Left ventricle myocardium inferior (tissue), 1 donor: ENCODE results near the gene ZBTB44. TPM values are rescaled to one million over a fixed set of nuclear protein-coding genes. Genes with fewer than 3 reads are reported as not detected.
A peak's percentile ranks its signal among the peaks of the same experiment; 100 is the strongest.

ENCODE experiments used
- DNase-seq: peaks from one replicate; pipeline ENCODE4 v3.0.0-alpha.2; 2020
- H3K27ac ChIP-seq: fragments of 200-600 bp; replicated peaks from 2 replicates; pipeline ENCODE4 v1.8.0; 2021
- H3K27me3 ChIP-seq: fragments of 200-600 bp; 2 replicates; pipeline ENCODE4 v1.8.0; 2021; ENCODE audit warnings: low read depth
- H3K36me3 ChIP-seq: fragments of 200-600 bp; 2 replicates; pipeline ENCODE4 v1.8.0; 2021
- H3K4me1 ChIP-seq: fragments of 200-600 bp; 2 replicates; pipeline ENCODE4 v1.8.0; 2021
- H3K4me3 ChIP-seq: fragments of 200-600 bp; 2 replicates; pipeline ENCODE4 v1.8.0; 2021; ENCODE audit warnings: mild to moderate bottlenecking, moderate library complexity
- H3K9me3 ChIP-seq: fragments of 200-600 bp; replicated peaks from 2 replicates; pipeline ENCODE4 v1.8.0; 2021
- intact Hi-C: fragments of 100-400 bp; cut with micrococcal nuclease; formaldehyde crosslinking; loops from one replicate; pipeline ENCODE4 v1.11.0; 2022
- total RNA-seq: library from RNA; stranded (reverse); fragmentation: NEBNext Ultra II Directional; extraction: Animal tissue kit (Norgen Biotek cat#: 25700); gene quantifications from one replicate; pipeline ENCODE4 v1.2.1, GENCODE V29; 2021
- TF ChIP-seq, protein P1 (sequence below): fragments of 200-600 bp; IDR thresholded peaks from 2 replicates; pipeline ENCODE4 v1.8.0; 2021; ENCODE audit warnings: antibody characterized with exemption, mild to moderate bottlenecking, borderline replicate concordance
- donor health status: DM: no; HTN: yes; CAD: no; lungs with severe emphysema.

ZBTB44 gene
- total RNA-seq, 1 donor from 2014 or later: 40.5 TPM

DNA sequence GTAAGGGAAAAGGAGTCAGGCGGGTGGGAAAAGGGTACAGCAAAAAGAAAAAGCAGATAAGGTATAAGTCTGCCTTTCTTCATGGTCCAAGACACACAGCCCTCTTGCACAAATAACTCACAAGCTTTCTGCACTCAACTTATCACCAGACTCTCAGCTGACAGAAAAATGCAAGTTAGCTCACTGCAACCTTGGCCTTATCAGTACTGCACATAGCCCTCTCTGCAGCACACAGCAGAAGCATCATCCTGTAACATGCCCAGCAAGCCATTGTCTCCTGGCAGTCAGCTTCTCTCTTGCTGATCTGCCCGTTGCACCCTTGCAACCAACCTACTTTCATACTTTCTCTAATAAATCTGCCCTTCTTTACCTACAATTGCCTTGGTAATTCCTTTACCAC, 5.8 kb downstream of the ZBTB44 start:
- H3K9me3 ChIP-seq: peaks cover 22% of the 10 kb centered on the region
- peaks cover 53% of the 10 kb centered on the region for H3K4me1 ChIP-seq
- DNase-seq: no peak
- intact Hi-C loops: no loop called here
- no peak overlapping the region for H3K4me3 ChIP-seq
- H3K27me3 ChIP-seq: no peaks in the 10 kb centered on the region
- TF ChIP-seq, protein P1, sequence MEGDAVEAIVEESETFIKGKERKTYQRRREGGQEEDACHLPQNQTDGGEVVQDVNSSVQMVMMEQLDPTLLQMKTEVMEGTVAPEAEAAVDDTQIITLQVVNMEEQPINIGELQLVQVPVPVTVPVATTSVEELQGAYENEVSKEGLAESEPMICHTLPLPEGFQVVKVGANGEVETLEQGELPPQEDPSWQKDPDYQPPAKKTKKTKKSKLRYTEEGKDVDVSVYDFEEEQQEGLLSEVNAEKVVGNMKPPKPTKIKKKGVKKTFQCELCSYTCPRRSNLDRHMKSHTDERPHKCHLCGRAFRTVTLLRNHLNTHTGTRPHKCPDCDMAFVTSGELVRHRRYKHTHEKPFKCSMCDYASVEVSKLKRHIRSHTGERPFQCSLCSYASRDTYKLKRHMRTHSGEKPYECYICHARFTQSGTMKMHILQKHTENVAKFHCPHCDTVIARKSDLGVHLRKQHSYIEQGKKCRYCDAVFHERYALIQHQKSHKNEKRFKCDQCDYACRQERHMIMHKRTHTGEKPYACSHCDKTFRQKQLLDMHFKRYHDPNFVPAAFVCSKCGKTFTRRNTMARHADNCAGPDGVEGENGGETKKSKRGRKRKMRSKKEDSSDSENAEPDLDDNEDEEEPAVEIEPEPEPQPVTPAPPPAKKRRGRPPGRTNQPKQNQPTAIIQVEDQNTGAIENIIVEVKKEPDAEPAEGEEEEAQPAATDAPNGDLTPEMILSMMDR: no peak
- peak overlapping the region; percentile 35 for H3K27ac ChIP-seq
- peaks cover 5% of the 10 kb centered on the region for H3K36me3 ChIP-seq

DNA sequence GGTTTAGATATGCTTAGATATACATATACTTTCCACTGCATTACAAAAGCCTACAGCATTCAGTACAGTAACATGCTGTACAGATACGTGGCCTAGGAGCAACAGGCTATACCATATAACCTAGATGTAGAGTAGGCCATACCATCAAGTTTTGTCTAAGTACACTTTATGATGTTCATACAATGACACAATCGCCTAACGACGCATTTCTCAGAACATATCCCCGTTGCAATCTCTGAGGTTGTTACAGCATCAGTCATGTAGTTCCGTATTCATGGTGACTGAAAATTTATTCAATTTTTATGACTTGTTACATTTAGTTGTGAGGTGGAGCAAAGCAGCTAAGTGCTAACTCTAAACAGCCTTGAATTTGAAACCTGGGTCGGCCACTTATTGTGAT, 6.7 kb downstream of the ZBTB44 start:
- intact Hi-C loops: no loop called here
- no peak for DNase-seq
- peaks cover 22% of the 10 kb centered on the region for H3K9me3 ChIP-seq
- H3K27me3 ChIP-seq: no peaks in the 10 kb centered on the region
- H3K4me1 ChIP-seq: peaks cover 46% of the 10 kb centered on the region
- no peak overlapping the region for H3K27ac ChIP-seq
- TF ChIP-seq, protein P1: no peak
- peaks cover 5% of the 10 kb centered on the region for H3K36me3 ChIP-seq
- no peak overlapping the region for H3K4me3 ChIP-seq

DNA sequence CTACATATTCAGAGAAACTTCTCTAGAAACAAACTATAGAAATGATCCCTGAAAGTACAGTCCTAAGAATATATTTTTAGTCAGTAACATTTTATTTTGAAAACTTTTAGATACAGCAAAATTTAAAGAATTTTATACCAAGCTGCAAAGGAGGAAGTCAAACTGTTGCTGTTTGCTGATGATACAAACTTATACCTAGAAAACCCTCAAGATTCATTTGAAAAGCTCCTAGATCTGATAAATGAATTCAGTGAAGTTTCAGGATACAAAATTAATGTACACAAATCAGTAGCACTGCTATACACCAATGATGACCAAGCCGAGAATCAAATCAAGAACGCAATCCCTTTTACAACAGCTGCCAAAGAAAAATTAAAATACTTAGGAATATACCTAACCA, 10.1 kb downstream of the ZBTB44 start:
- Histone ChIP-seq H3K27me3 (no peaks in the 10 kb centered on the region), H3K36me3 (peaks cover 10% of the 10 kb centered on the region), H3K4me1 (peaks cover 35% of the 10 kb centered on the region), H3K4me3 (no peak overlapping the region), H3K27ac (no peak overlapping the region), H3K9me3 (peaks cover 22% of the 10 kb centered on the region)
- DNase-seq: no peak
- TF ChIP-seq, protein P1: no peak
- intact Hi-C loops: no loop called here

DNA sequence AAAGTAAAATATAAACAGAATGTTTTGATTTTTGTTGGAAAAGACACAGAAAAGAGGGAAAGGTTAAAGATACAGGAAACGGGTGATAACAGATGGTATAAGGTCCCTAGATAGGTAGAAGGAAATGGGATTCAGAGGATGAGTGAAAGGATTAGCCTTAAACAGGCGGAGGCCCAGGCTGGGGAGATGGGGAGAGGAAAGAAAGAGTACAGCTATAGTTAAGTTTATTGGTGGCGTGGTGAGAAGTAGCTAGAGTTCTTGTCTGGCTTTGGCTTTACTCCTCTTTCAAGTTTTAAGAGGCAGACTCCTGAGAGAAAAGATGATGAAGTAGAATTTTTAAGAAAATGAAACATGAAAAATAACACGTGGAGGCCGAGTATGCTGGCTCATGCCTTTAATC, 13.7 kb downstream of the ZBTB44 start:
- Histone ChIP-seq H3K4me1 (peaks cover 21% of the 10 kb centered on the region), H3K27ac (no peak overlapping the region), H3K4me3 (no peak overlapping the region), H3K27me3 (no peaks in the 10 kb centered on the region), H3K36me3 (peaks cover 6% of the 10 kb centered on the region), H3K9me3 (peaks cover 12% of the 10 kb centered on the region)
- intact Hi-C loops: no loop called here
- TF ChIP-seq, protein P1: no peak
- DNase-seq: no peak

DNA sequence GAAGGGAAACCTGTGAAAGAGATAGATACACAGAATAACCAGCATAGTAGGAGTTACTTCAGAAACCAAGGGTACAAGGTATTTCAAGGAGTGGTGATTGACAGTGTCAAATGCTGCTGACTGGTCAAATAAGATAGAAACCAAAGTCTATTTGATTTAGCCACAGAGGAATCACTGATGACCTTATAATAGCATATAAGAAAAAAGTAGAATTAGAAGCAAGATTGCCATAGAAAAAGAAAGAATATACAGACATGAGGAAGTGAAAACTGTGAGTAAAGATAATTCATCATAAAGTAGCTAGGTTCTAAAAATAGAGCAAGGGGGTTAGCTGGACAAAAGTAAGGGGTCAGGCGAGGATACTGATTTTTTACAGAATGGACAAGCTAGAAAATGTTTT, 14.2 kb downstream of the ZBTB44 start:
- H3K4me1 ChIP-seq: peaks cover 26% of the 10 kb centered on the region
- no peak overlapping the region for H3K4me3 ChIP-seq
- TF ChIP-seq, protein P1: no peak
- peaks cover 7% of the 10 kb centered on the region for H3K9me3 ChIP-seq
- intact Hi-C loops: no loop called here
- peaks cover 8% of the 10 kb centered on the region for H3K36me3 ChIP-seq
- H3K27ac ChIP-seq: no peak overlapping the region
- no peak for DNase-seq
- H3K27me3 ChIP-seq: no peaks in the 10 kb centered on the region

DNA sequence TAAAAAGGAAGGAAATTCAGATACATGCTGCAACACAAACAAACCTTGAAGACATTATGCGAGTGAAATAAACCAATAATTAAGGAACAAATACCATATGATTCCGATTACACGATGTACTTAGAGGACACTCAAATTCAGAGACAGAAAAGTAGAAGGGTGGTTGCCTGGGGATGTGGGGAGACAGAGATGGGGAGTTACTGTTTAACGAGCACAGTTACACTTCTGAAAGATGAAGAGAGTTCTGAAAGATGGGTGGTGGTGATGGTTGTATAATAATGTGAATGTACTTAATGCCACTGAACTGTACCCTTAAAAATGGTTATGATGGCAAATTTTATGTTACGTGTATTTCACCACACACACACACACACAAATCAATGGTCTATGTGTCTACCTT, 14.7 kb downstream of the ZBTB44 start:
- Histone ChIP-seq H3K36me3 (peaks cover 8% of the 10 kb centered on the region), H3K4me3 (no peak overlapping the region), H3K4me1 (peaks cover 32% of the 10 kb centered on the region), H3K27ac (no peak overlapping the region), H3K9me3 (peaks cover 1% of the 10 kb centered on the region), H3K27me3 (no peaks in the 10 kb centered on the region)
- no peak for DNase-seq
- TF ChIP-seq, protein P1: no peak
- intact Hi-C loops: no loop called here
